Lung (tissue), 12 donors: ENCODE data around the gene BAG1. TPM values are rescaled to one million over a fixed set of nuclear protein-coding genes. Genes with fewer than 3 reads are reported as not detected.

ENCODE experiments used
- ATAC-seq: fragments of 200-7000 bp; cut with Tn5 transposase; one replicate; pipeline ENCODE4 v1.9.1; 2020; ENCODE audit warnings: moderate number of reproducible peaks; ENCODE audit not compliant: insufficient read depth, low FRiP score
- DNase-seq, 3 donors: peaks; one replicate each; pipeline ENCODE4 v3.0.0-alpha.2; 2013 to 2017
- H3K27ac ChIP-seq, 2 donors: one replicate each; pipeline ENCODE4 v1.5.1; 2013; ENCODE audit warnings: mild to moderate bottlenecking in 2 of 2, moderate library complexity in 2 of 2, control low read depth in 1 of 2, inconsistent platforms in 1 of 2, low read depth in 1 of 2, low read length in 1 of 2
- H3K27me3 ChIP-seq, 3 donors: one replicate each; pipeline ENCODE4 v1.5.1; 2013; ENCODE audit warnings: low read length in 2 of 3; ENCODE audit not compliant: control insufficient read depth in 3 of 3, insufficient read depth in 3 of 3
- H3K36me3 ChIP-seq, 4 donors: one replicate each; pipeline ENCODE4 v1.5.1; 2013; ENCODE audit warnings: low read length in 4 of 4, mild to moderate bottlenecking in 1 of 4, moderate library complexity in 1 of 4; ENCODE audit not compliant: control insufficient read depth in 4 of 4, insufficient read depth in 4 of 4
- H3K4me1 ChIP-seq, 5 donors: one replicate each; pipeline ENCODE4 v1.5.1; 2013; ENCODE audit warnings: low read length in 5 of 5, mild to moderate bottlenecking in 2 of 5, moderate library complexity in 1 of 5; ENCODE audit not compliant: control insufficient read depth in 5 of 5, insufficient read depth in 5 of 5
- H3K4me3 ChIP-seq: one replicate; pipeline ENCODE4 v1.5.1; 2013; ENCODE audit warnings: mild to moderate bottlenecking, control low read depth, moderate library complexity
- H3K9ac ChIP-seq, 2 donors: one replicate each; pipeline ENCODE4 v1.5.1; 2013; ENCODE audit warnings: low read length in 2 of 2, control low read depth in 1 of 2; ENCODE audit not compliant: insufficient read depth in 1 of 2
- H3K9me3 ChIP-seq, 4 donors: one replicate each; pipeline ENCODE4 v1.5.1; 2013; ENCODE audit warnings: low read length in 3 of 4, mild to moderate bottlenecking in 1 of 4, moderate library complexity in 1 of 4; ENCODE audit not compliant: control insufficient read depth in 4 of 4, insufficient read depth in 3 of 4
- CTCF ChIP-seq: IDR thresholded peaks from 2 replicates; pipeline ENCODE4 v1.5.1; 2012; ENCODE audit warnings: mild to moderate bottlenecking; ENCODE audit errors: control extremely low read depth, extremely low read depth
- WGBS, 2 donors: extraction: QIAGEN DNeasy Blood & Tissue Kit; methylation state at CpG; one replicate each; pipeline ENCODE4 v1.1.7; 2013; 5-methylcytosine and 5-hydroxymethylcytosine counted together
- polyA plus RNA-seq, 2 donors: library from polyadenylated mRNA; stranded (reverse); fragments of 200-250 nt; gene quantifications; one replicate each; pipeline ENCODE4 v1.2.1, GENCODE V29; 2013
- total RNA-seq, 2 donors: library from RNA; depleted of rRNA in 1 of 2; stranded (reverse); fragments of >200 nt in 1 of 2; gene quantifications; one replicate each; pipeline ENCODE4 v1.2.1, GENCODE V29; 2014 to 2021
- donor health status: control.
- donor health status: control.
- donor health status: Bipolar disorder and iron deficiency.
- donor health status: healthy.
- donor health status: DM: yes; HTN: yes; CAD: no.

Gene BAG1
- total and polyA plus RNA-seq, 4 donors, result 84.1 to 135 (median 106) TPM

- DNase-seq (no peak), ATAC-seq (no peak)
- Histone ChIP-seq H3K36me3 (peaks cover 22 to 47% (median 33%) of the 10 kb centered on the region in 4 donors), H3K9ac (no peak overlapping the region), H3K27ac (no peak overlapping the region), H3K4me3 (no peak overlapping the region), H3K9me3 (no peaks in the 10 kb centered on the region), H3K4me1 (no peaks in the 10 kb centered on the region), H3K27me3 (no peaks in the 10 kb centered on the region)
- WGBS, 2 donors, result 80 to 86% methylated on average over 3 of the region's 3 CpGs
- no peak for TF ChIP-seq CTCF
Measured at GRCh38 chr9:33273266-33273971, 8.9 kb upstream of the BAG1 start.

- Histone ChIP-seq H3K27me3 (no peaks in the 10 kb centered on the region), H3K9ac (no peak overlapping the region), H3K27ac (no peak overlapping the region), H3K4me1 (no peaks in the 10 kb centered on the region), H3K4me3 (no peak overlapping the region), H3K36me3 (peaks cover 22 to 45% (median 28%) of the 10 kb centered on the region in 4 donors), H3K9me3 (no peaks in the 10 kb centered on the region)
- 90 to 100% methylated on average over 1 of the region's 1 CpG for WGBS, 2 donors
- no peak for TF ChIP-seq CTCF
- ATAC-seq, result no peak
- DNase-seq, result no peak
Measured at GRCh38 chr9:33272061-33272460, 7.6 kb upstream of the BAG1 start.

GRCh38 chr9:33270146-33270545, 5.6 kb upstream of the BAG1 start:
- DNase-seq (no peak), ATAC-seq (no peak)
- Histone ChIP-seq H3K9ac (no peak overlapping the region), H3K36me3 (peaks cover 18 to 42% (median 21%) of the 10 kb centered on the region in 4 donors), H3K27me3 (no peaks in the 10 kb centered on the region), H3K9me3 (no peaks in the 10 kb centered on the region), H3K27ac (no peak overlapping the region), H3K4me1 (peaks cover 0 to 9% (median 7%) of the 10 kb centered on the region in 5 donors), H3K4me3 (no peak overlapping the region)
- WGBS, 2 donors, result 93 to 94% methylated on average over 3 of the region's 3 CpGs
- no peak for TF ChIP-seq CTCF
